GM12892 (cell line): Measurements from ENCODE around the gene GPATCH11.

ENCODE experiments used
- DNase-seq: peaks from one replicate; pipeline ENCODE4 v3.0.0; 2011; ENCODE audit not compliant: insufficient read length
- FAIRE-seq: peaks from 2 replicates; lab custom pipeline; 2011; peaks lifted over from hg19 to GRCh38; lab: Jason Lieb, UNC
- POLR2A ChIP-seq: IDR thresholded peaks from 2 replicates; pipeline ENCODE4 v1.6.1; 2011; ENCODE audit warnings: low read depth, low read length, control low read depth
- POLR2AphosphoS5 ChIP-seq: IDR thresholded peaks from 2 replicates; pipeline ENCODE4 v1.6.1; 2011; ENCODE audit warnings: low read depth, low read length, control low read depth
- TAF1 ChIP-seq: IDR thresholded peaks from 2 replicates; pipeline ENCODE4 v1.6.1; 2011; ENCODE audit warnings: low read depth, mild to moderate bottlenecking, control low read depth, low read length, borderline replicate concordance

Gene GPATCH11

GRCh38 chr2:37084797-37085196 lies 479 bp downstream of the GPATCH11 start:
- TF ChIP-seq POLR2AphosphoS5: no peak
- no peak for TF ChIP-seq POLR2A
- TF ChIP-seq TAF1: no peak
- no peak for DNase-seq
- FAIRE-seq: peak; percentile 27

GRCh38 chr2:37085731-37086147 lies 1.4 kb downstream of the GPATCH11 start:
- FAIRE-seq (no peak), DNase-seq (no peak)
- TF ChIP-seq POLR2A (no peak), TAF1 (no peak), POLR2AphosphoS5 (no peak)

- TF ChIP-seq POLR2AphosphoS5: peak; percentile 72
- peak; percentile 70 for TF ChIP-seq POLR2A
- TF ChIP-seq TAF1: no peak
- FAIRE-seq: peak; percentile 91
- DNase-seq: peak; percentile 24
These were observed 5.7 kb downstream of the GPATCH11 start for GRCh38 chr2:37090019-37090477.

GRCh38 chr2:37091873-37092272 lies 7.6 kb downstream of the GPATCH11 start:
- FAIRE-seq: peak; percentile 78
- DNase-seq: no peak
- TF ChIP-seq POLR2A: no peak
- TF ChIP-seq POLR2AphosphoS5: no peak
- no peak for TF ChIP-seq TAF1

- TF ChIP-seq POLR2A (no peak), POLR2AphosphoS5 (no peak), TAF1 (no peak)
- FAIRE-seq (no peak), DNase-seq (no peak)
These were observed 12.2 kb downstream of the GPATCH11 start for GRCh38 chr2:37096568-37096967.

GRCh38 chr2:37098416-37099118 lies 14.2 kb downstream of the GPATCH11 start:
- FAIRE-seq (no peak), DNase-seq (no peak)
- TF ChIP-seq POLR2AphosphoS5: no peak
- no peak for TF ChIP-seq POLR2A
- TF ChIP-seq TAF1: no peak

- no peak for FAIRE-seq
- TF ChIP-seq POLR2AphosphoS5: no peak
- TF ChIP-seq POLR2A: no peak
- no peak for TF ChIP-seq TAF1
- DNase-seq: no peak
These were observed 15.7 kb downstream of the GPATCH11 start for GRCh38 chr2:37100054-37100453.

GRCh38 chr2:37102588-37102987 lies 18.3 kb downstream of the GPATCH11 start:
- FAIRE-seq (no peak), DNase-seq (no peak)
- no peak for TF ChIP-seq POLR2A
- TF ChIP-seq TAF1: no peak
- no peak for TF ChIP-seq POLR2AphosphoS5

GRCh38 chr2:37104178-37104577 lies 19.9 kb downstream of the GPATCH11 start:
- DNase-seq: no peak
- no peak for FAIRE-seq
- TF ChIP-seq TAF1 (no peak), POLR2AphosphoS5 (no peak)

GRCh38 chr2:37105150-37105549 lies 20.8 kb downstream of the GPATCH11 start:
- DNase-seq: no peak
- FAIRE-seq: no peak
- TF ChIP-seq TAF1 (no peak), POLR2AphosphoS5 (no peak), POLR2A (no peak)

- TF ChIP-seq POLR2A: no peak
- TF ChIP-seq POLR2AphosphoS5: no peak
- no peak for TF ChIP-seq TAF1
- no peak for DNase-seq
- FAIRE-seq: no peak
These were observed 25.2 kb downstream of the GPATCH11 start for GRCh38 chr2:37109523-37109922.
